ENCODE data around the gene COPS7A. TPM values are rescaled to one million over a fixed set of nuclear protein-coding genes. Genes with fewer than 3 reads are reported as not detected.

Gene COPS7A
- total RNA-seq, 1 experiment from 2014 or later = 34.2 TPM

DNA sequence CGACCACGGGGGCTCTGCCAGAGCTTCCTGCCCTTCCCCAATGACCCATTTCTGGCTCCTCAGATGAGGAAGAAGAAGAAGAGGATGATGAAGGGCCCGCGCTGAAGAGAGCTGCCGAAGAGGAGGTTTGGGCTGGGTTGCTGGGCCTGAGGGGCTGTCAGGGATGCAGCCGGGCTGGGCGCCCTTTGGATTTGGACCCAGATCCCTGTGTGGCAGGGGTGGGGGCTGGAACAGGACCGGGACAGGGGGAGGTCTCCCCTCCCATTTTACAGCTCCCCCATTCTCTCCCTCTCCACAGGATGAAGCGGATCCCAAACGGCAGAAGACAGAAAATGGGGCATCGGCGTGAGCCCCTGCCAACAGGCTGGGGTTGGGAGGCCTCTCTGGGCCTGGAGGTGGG is 46.2 kb downstream of the COPS7A start:
- Histone ChIP-seq H4K91ac (ENCODE audit: insufficient read length, low read depth, low read length) (no peak overlapping the region), H2AK5ac (ENCODE audit: insufficient read length, low read length) (no peak overlapping the region), H3K14ac (ENCODE audit: insufficient read depth, low read length) (no peak overlapping the region), H3K18ac (ENCODE audit: insufficient read length, low read depth, low read length) (no peak overlapping the region), H2BK12ac (ENCODE audit: insufficient read length, low read depth, low read length) (no peak overlapping the region), H2BK5ac (ENCODE audit: insufficient read length, low read length) (no peak overlapping the region), H3K23me2 (ENCODE audit: insufficient read length, low read depth, low read length, poor library complexity, severe bottlenecking) (peaks cover 30% of the 10 kb centered on the region), H2AFZ (ENCODE audit: low read length) (no peak overlapping the region), H3K79me1 (ENCODE audit: insufficient read depth, low read depth, low read length, poor library complexity, severe bottlenecking) (no peaks in the 10 kb centered on the region), H2BK15ac (ENCODE audit: low read depth, low read length) (no peak overlapping the region), H3K27me3 (ENCODE audit: insufficient read depth, low read length) (peaks cover 3% of the 10 kb centered on the region; the same call in 1 of the 2 replicates), H2BK120ac (ENCODE audit: low read depth, low read length, poor library complexity, severe bottlenecking) (no peak overlapping the region), H3K4me1 (ENCODE audit: insufficient read depth, low read length) (peaks cover 8% of the 10 kb centered on the region; the same call in 1 of the 2 replicates), H3K9me3 (ENCODE audit: control insufficient read depth, low read depth, low read length) (no peaks in the 10 kb centered on the region), H2BK20ac (ENCODE audit: low read depth, low read length, poor library complexity, severe bottlenecking) (no peak overlapping the region), H3K23ac (ENCODE audit: insufficient read length, low read depth, low read length) (no peak overlapping the region), H3K56ac (ENCODE audit: insufficient read length, low read depth, low read length) (no peak overlapping the region), H4K5ac (ENCODE audit: insufficient read length, low read depth, low read length) (no peak overlapping the region), H3T11ph (ENCODE audit: low read length) (no peak overlapping the region), H3K79me2 (ENCODE audit: insufficient read depth, low read length) (peaks cover 11% of the 10 kb centered on the region; the same call in 1 of the 2 replicates), H3K27ac (ENCODE audit: insufficient read length, low read depth, low read length) (no peak overlapping the region), H3K4me2 (ENCODE audit: insufficient read depth, insufficient read length, low read length) (no peak overlapping the region), H4K20me1 (ENCODE audit: control insufficient read depth, insufficient read depth, insufficient read length) (no peaks in the 10 kb centered on the region), H3K9ac (ENCODE audit: extremely low read depth, insufficient read length, low read length) (no peak overlapping the region), H4K8ac (replicated peaks; ENCODE audit: insufficient read length, low read depth, low read length) (no peak overlapping the region), H3K4ac (ENCODE audit: low read depth, low read length) (no peak overlapping the region)
- TF ChIP-seq, protein P1, sequence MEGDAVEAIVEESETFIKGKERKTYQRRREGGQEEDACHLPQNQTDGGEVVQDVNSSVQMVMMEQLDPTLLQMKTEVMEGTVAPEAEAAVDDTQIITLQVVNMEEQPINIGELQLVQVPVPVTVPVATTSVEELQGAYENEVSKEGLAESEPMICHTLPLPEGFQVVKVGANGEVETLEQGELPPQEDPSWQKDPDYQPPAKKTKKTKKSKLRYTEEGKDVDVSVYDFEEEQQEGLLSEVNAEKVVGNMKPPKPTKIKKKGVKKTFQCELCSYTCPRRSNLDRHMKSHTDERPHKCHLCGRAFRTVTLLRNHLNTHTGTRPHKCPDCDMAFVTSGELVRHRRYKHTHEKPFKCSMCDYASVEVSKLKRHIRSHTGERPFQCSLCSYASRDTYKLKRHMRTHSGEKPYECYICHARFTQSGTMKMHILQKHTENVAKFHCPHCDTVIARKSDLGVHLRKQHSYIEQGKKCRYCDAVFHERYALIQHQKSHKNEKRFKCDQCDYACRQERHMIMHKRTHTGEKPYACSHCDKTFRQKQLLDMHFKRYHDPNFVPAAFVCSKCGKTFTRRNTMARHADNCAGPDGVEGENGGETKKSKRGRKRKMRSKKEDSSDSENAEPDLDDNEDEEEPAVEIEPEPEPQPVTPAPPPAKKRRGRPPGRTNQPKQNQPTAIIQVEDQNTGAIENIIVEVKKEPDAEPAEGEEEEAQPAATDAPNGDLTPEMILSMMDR (conservative IDR thresholded peaks at IDR 0.05) = no peak
- peaks cover 48 to 71% of the 10 kb centered on the region in 2 experiments for H3K4me1 Mint-ChIP-seq
- WGBS (ENCODE audit: extremely low coverage, insufficient read length, low lambda C conversion rate) = no CpG with 5 or more reads among the region's 12 CpGs
- H3K36me3 Mint-ChIP-seq (ENCODE audit: insufficient read depth in 1 of 3, low read depth in 3 of 3) = peaks cover 23 to 39% (median 35%) of the 10 kb centered on the region in 3 experiments; a peak in 6 of 7 replicates
- H3K9me3 Mint-ChIP-seq = peaks cover 0 to 3% of the 10 kb centered on the region in 2 experiments; a peak in 2 of 5 replicates
- H3K27me3 Mint-ChIP-seq (ENCODE audit: low read depth) = peaks cover 25% of the 10 kb centered on the region
- peak overlapping the region in 1 of 2 experiments; percentile 49; a peak in 2 of 5 replicates for H3K4me3 Mint-ChIP-seq
- DNase-seq = no peak
- peak overlapping the region in 1 of 3 experiments; percentile 71; a peak in 2 of 7 replicates for H3K27ac Mint-ChIP-seq
